Cardiac muscle cell (in vitro differentiated cells and primary cell): ENCODE data around the gene PADI6. TPM values are rescaled to one million over a fixed set of nuclear protein-coding genes. Genes with fewer than 3 reads are reported as not detected.

ENCODE experiments used
- DNase-seq, 2 donors: peaks; one replicate each; pipeline versions ENCODE4 v3.0.0 to v3.0.0-alpha.2; 2010 to 2017; ENCODE audit warnings: low read depth in 1 of 2, low spot score in 1 of 2
- H3K27ac ChIP-seq: fragments of 200-600 bp; sonication (generic); 2 replicates; pipeline ENCODE4 v1.5.1; 2016
- H3K27me3 ChIP-seq: fragments of 200-600 bp; sonication (generic); 2 replicates; pipeline ENCODE4 v1.6.0; 2016; ENCODE audit warnings: control low read depth
- H3K36me3 ChIP-seq: fragments of 200-600 bp; sonication (generic); 2 replicates; pipeline ENCODE4 v1.5.1; 2016; ENCODE audit warnings: control low read depth
- H3K4me1 ChIP-seq: fragments of 200-600 bp; sonication (generic); 2 replicates; pipeline ENCODE4 v1.8.1; 2017; ENCODE audit warnings: low read depth, mild to moderate bottlenecking, mixed run types
- H3K4me3 ChIP-seq: fragments of 200-600 bp; sonication (generic); 2 replicates; pipeline ENCODE4 v1.5.1; 2016; ENCODE audit warnings: mild to moderate bottlenecking
- H3K9me3 ChIP-seq: fragments of 200-600 bp; sonication (generic); 2 replicates; pipeline ENCODE4 v1.5.1; 2017; ENCODE audit warnings: low read depth, mild to moderate bottlenecking, control low read depth
- CTCF ChIP-seq: IDR thresholded peaks from 2 replicates; pipeline ENCODE4 v1.5.1; 2012; ENCODE audit warnings: low read depth, mild to moderate bottlenecking, low read length
- polyA plus RNA-seq: library from polyadenylated mRNA; unstranded; fragments of >200 nt; fragmentation: Nextera tagmentation; extraction: Ambion mirVana; gene quantifications from 2 replicates; pipeline ENCODE4 v1.2.1, GENCODE V29; 2016
- total RNA-seq: library from RNA; depleted of rRNA; stranded (reverse); fragments of >200 nt; gene quantifications from 2 replicates; pipeline ENCODE4 v1.2.3, GENCODE V29; 2016

PADI6 gene
- total and polyA plus RNA-seq, 2 experiments from 2014 or later = not detected

DNA sequence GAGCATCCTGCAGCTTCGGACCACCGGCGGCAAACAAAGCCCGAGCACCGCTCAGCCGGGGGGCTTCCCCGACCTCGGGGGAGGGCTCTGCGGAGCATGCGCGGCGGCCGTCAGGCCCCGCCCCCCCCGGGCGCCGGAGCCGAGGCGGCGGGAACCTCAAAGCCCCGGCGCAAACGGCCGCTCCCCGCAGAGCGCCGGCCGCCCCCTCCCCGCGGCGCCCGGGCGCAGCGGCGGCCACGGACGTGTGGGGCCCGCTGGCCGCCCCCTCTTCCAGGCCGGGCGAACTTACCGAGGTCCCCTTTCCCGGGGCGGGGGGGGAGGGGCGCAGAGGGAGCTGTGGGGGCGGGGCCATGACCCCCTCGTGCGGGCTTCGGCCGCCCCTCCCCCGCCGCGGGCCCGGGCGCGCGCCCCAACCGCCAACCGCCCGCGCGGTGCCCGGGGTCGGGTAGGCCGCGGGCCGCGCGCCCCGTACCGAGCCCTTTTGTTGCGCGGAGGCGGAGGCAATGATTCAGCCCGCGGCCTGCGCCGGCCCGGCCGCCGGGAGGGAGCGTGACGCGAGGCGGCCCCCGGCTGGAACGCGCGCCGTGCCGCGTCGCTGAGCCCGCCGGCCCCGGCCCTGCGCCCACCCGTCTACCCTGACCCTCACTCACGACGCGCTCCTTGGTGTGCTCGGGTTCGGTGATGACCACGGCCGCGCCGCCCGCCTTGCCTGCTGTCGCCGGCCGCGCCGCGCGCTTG, 65.8 kb downstream of the PADI6 start:
- peak overlapping the region; percentile 96 for H3K4me3 ChIP-seq
- peaks cover 15% of the 10 kb centered on the region for H3K36me3 ChIP-seq
- no peak for TF ChIP-seq CTCF
- DNase-seq = peak; percentile 55 to 78
- no peaks in the 10 kb centered on the region for H3K9me3 ChIP-seq
- H3K4me1 ChIP-seq = peaks cover 12% of the 10 kb centered on the region
- peaks cover 20% of the 10 kb centered on the region for H3K27me3 ChIP-seq
- peak overlapping the region; percentile 91 for H3K27ac ChIP-seq

DNA sequence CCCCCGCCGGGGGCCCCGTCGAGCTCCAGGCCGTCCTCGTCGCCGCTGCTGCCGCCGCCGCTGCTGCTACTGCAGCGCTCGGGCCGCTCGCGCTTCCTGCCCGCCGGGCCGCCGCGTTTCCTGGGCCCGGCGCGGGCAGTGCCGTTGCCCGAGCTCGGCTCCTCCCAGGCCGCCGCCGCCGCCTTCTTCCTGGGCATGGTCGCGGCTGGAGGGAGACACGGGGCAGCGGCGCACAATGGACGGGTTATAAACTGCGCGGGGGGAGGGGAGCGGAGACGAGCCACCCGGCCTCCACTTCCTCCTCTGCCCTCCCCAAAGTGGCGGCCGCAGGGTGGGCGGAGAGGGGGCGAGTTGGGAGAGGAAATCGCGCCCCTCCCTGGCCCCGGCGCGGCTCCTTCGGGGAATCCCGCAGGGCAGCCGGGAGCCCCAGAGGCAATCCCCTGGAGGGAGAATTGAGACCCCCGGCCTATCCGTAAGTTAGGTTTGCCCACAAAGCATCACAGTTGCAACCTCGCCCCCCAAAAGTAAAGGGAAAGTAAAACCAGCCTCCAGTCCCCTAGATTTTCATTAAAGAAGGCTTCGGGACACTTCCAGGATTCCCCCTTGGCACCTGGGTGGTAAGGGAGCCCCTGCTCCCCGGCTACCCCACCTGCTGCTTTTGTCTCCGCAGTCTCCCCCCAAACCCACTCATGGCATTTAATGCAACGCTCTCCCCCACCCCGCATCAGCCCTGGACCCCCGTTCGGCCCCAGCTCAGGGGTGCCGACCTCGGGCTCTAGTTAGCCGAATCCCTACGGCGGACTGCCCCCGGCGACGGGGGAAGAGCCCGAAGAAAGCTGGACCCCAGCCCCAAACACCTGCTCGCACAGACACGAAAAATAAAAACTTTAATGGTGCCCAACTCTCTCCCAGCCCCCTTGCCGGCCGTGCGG, 66.6 kb downstream of the PADI6 start:
- H3K36me3 ChIP-seq = peaks cover 10% of the 10 kb centered on the region
- no peak for TF ChIP-seq CTCF
- H3K4me3 ChIP-seq = peak overlapping the region; percentile 96
- peaks cover 12% of the 10 kb centered on the region for H3K4me1 ChIP-seq
- peak; percentile 69 to 77 for DNase-seq
- no peaks in the 10 kb centered on the region for H3K9me3 ChIP-seq
- peaks cover 20% of the 10 kb centered on the region for H3K27me3 ChIP-seq
- peak overlapping the region; percentile 91 for H3K27ac ChIP-seq

GRCh38 chr1:17439250-17440073, 67.5 kb downstream of the PADI6 start, which contains the start of gene RCC2:
RCC2 (minus strand) TSS chr1:17439677; CDS start chr1:17438514, 1,163 bp downstream.
- Histone ChIP-seq H3K36me3 (peaks cover 5% of the 10 kb centered on the region), H3K27ac (peak within 1 kb of the TSS; percentile 91), H3K27me3 (peaks cover 20% of the 10 kb centered on the region), H3K4me1 (peaks cover 12% of the 10 kb centered on the region), H3K9me3 (no peaks in the 10 kb centered on the region), H3K4me3 (peak within 1 kb of the TSS; percentile 96)
- DNase-seq = peak; percentile 85
- no peak for TF ChIP-seq CTCF

GRCh38 chr1:17440074-17440826, 68.3 kb downstream of the PADI6 start:
- no peak for TF ChIP-seq CTCF
- H3K4me1 ChIP-seq = peaks cover 12% of the 10 kb centered on the region
- peaks cover 20% of the 10 kb centered on the region for H3K27me3 ChIP-seq
- H3K4me3 ChIP-seq = peak overlapping the region; percentile 96
- no peaks in the 10 kb centered on the region for H3K36me3 ChIP-seq
- H3K9me3 ChIP-seq = no peaks in the 10 kb centered on the region
- no peak for DNase-seq
- H3K27ac ChIP-seq = no peak overlapping the region
